GM18520 (cell line): ENCODE measurements around the gene AZU1.
"Not testable (repeated sequence)": the region's sequence is repeated elsewhere in the genome, so short reads cannot be mapped to it uniquely, and the experiment has no call there.

Experiments
- ATAC-seq: cut with Tn5 transposase; IDR thresholded peaks from one replicate; pipeline ENCODE4 v1.9.1; 2021; ENCODE audit not compliant: unreplicated experiment

Gene AZU1

GRCh38 chr19:869245-870177 lies 41.9 kb downstream of the AZU1 start:
- ATAC-seq = no peak

GRCh38 chr19:870314-870713 lies 42.7 kb downstream of the AZU1 start:
- no peak for ATAC-seq

GRCh38 chr19:870963-871401 lies 43.3 kb downstream of the AZU1 start:
- no peak for ATAC-seq

GRCh38 chr19:871446-872265 lies 44.0 kb downstream of the AZU1 start:
- no peak for ATAC-seq

- ATAC-seq = no peak
These were observed 44.8 kb downstream of the AZU1 start for GRCh38 chr19:872266-872951.

- no peak for ATAC-seq
These were observed 45.4 kb downstream of the AZU1 start for GRCh38 chr19:873084-873483.

- no peak for ATAC-seq
These were observed 46.0 kb downstream of the AZU1 start for GRCh38 chr19:873561-874041.

- ATAC-seq = no peak
These were observed 47.7 kb downstream of the AZU1 start for GRCh38 chr19:875265-875879.

- ATAC-seq = no peak
These were observed 48.5 kb downstream of the AZU1 start for GRCh38 chr19:876089-876488.

GRCh38 chr19:876780-877314 lies 49.2 kb downstream of the AZU1 start:
- ATAC-seq = no peak

- ATAC-seq = not testable (repeated sequence)
These were observed 50.5 kb downstream of the AZU1 start for GRCh38 chr19:877992-878660.

- ATAC-seq = not testable (repeated sequence)
These were observed 51.3 kb downstream of the AZU1 start for GRCh38 chr19:878751-879561.

GRCh38 chr19:879711-880438 lies 52.2 kb downstream of the AZU1 start:
- no peak for ATAC-seq
